Esophagus muscularis mucosa (tissue), 4 donors: ENCODE results near the gene EMP3. TPM values are rescaled to one million over a fixed set of nuclear protein-coding genes. Genes with fewer than 3 reads are reported as not detected.

Experiments used
- DNase-seq: peaks from one replicate; pipeline ENCODE4 v3.0.0-alpha.2; 2017; ENCODE audit errors: extremely low spot score
- H3K27ac ChIP-seq, 4 donors: fragments of 200-600 bp; sonication (generic); replicated peaks in 1 of 4; 1 replicate in 3 of 4; 2 replicates in 1 of 4; pipeline ENCODE4 v1.5.1; 2016 to 2019; ENCODE audit warnings: mild to moderate bottlenecking in 1 of 4
- H3K27me3 ChIP-seq, 4 donors: fragments of 200-600 bp; sonication (generic); one replicate each; pipeline versions ENCODE4 v1.5.1 to v1.6.0; 2016 to 2019
- H3K36me3 ChIP-seq, 4 donors: fragments of 200-600 bp; sonication (generic); one replicate each; pipeline ENCODE4 v1.5.1; 2016 to 2019
- H3K4me1 ChIP-seq, 4 donors: fragments of 200-600 bp; sonication (generic); one replicate each; pipeline ENCODE4 v1.5.1; 2016 to 2019
- H3K4me3 ChIP-seq, 4 donors: fragments of 200-600 bp; sonication (generic); 1 replicate in 2 of 4; 2 replicates in 2 of 4; pipeline ENCODE4 v1.5.1; 2016 to 2019; ENCODE audit warnings: mild to moderate bottlenecking in 4 of 4, moderate library complexity in 1 of 4
- H3K9me3 ChIP-seq, 4 donors: fragments of 200-600 bp; sonication (generic); 1 replicate in 3 of 4; 2 replicates in 1 of 4; pipeline ENCODE4 v1.5.1; 2016 to 2019
- CTCF ChIP-seq, 3 experiments: fragments of 200-600 bp in 2 of 3; fragments of 450-650 bp in 1 of 3; sonication (generic) in 2 of 3; IDR thresholded peaks; one replicate each; pipeline ENCODE4 v1.5.1; 2017 to 2019; ENCODE audit warnings: antibody characterized with exemption in 3 of 3, mild to moderate bottlenecking in 2 of 3, moderate library complexity in 1 of 3
- EP300 ChIP-seq: sonication (generic); formaldehyde crosslinking; IDR thresholded peaks from one replicate; pipeline ENCODE4 v1.6.1; 2017; ENCODE audit warnings: antibody characterized with exemption
- POLR2A ChIP-seq: fragments of 450-650 bp; IDR thresholded peaks from one replicate; pipeline ENCODE4 v1.6.1; 2017; ENCODE audit warnings: antibody characterized with exemption, moderate library complexity, mild to moderate bottlenecking, low read depth
- POLR2AphosphoS5 ChIP-seq, 2 donors: sonication (generic); formaldehyde crosslinking; IDR thresholded peaks; one replicate each; pipeline ENCODE4 v1.6.1; 2017; ENCODE audit warnings: antibody characterized with exemption in 2 of 2
- WGBS: methylation state at CpG from one replicate; pipeline ENCODE4 v1.1.5; 2018; 5-methylcytosine and 5-hydroxymethylcytosine counted together
- intact Hi-C: fragments of 100-400 bp; cut with DNase I; formaldehyde crosslinking; loops from one replicate; pipeline ENCODE4 v1.15.1; 2023
- total RNA-seq, 4 donors: library from RNA; depleted of rRNA; stranded (reverse); fragments of >200 nt; gene quantifications; one replicate each; pipeline versions ENCODE4 v1.1.0 to v1.2.1, GENCODE V29; 2016

The EMP3 gene
- 100 to 1,000 TPM in 1 of 4 donors, 10 to 100 TPM in 3; 54.8 to 115 (median 59.6) TPM for total RNA-seq

GRCh38 chr19:48325265-48325910 is at the start of gene EMP3:
EMP3 (plus strand) TSS chr19:48325552; CDS start chr19:48326845, 1,293 bp downstream.
- Histone ChIP-seq H3K27me3 (no peaks in the 10 kb centered on the region), H3K9me3 (no peaks in the 10 kb centered on the region), H3K27ac (peak within 1 kb of the TSS; percentile 90 to 92 (median 91)), H3K36me3 (peaks cover 3 to 22% (median 14%) of the 10 kb centered on the region in 4 donors), H3K4me1 (peaks cover 55 to 87% (median 82%) of the 10 kb centered on the region in 4 donors), H3K4me3 (peak within 1 kb of the TSS; percentile 58 to 67 (median 61))
- intact Hi-C loops, result no loop called here
- TF ChIP-seq POLR2A (peak; percentile 37), EP300 (no peak), CTCF (IDR thresholded peaks at IDR 0.05) (no peak), POLR2AphosphoS5 (IDR thresholded peaks at IDR 0.05) (peak; percentile 80 to 92)
- no peak for DNase-seq
- 8% methylated on average over 21 of the region's 22 CpGs for WGBS

GRCh38 chr19:48279747-48280146 is 45.6 kb upstream of the EMP3 start:
- intact Hi-C loops, result no loop called here
- DNase-seq, result no peak
- 87% methylated on average over 8 of the region's 9 CpGs for WGBS
- Histone ChIP-seq H3K27me3 (peaks cover 0 to 22% (median 0%) of the 10 kb centered on the region in 4 donors), H3K27ac (no peak overlapping the region), H3K36me3 (peaks cover 0 to 22% (median 0%) of the 10 kb centered on the region in 4 donors), H3K4me3 (no peak overlapping the region), H3K9me3 (peaks cover 0 to 12% (median 8%) of the 10 kb centered on the region in 4 donors), H3K4me1 (no peaks in the 10 kb centered on the region)
- TF ChIP-seq POLR2AphosphoS5 (IDR thresholded peaks at IDR 0.05) (no peak), CTCF (IDR thresholded peaks at IDR 0.05) (no peak), EP300 (no peak), POLR2A (no peak)

- WGBS, result 89% methylated on average over 7 of the region's 7 CpGs
- intact Hi-C loops, result no loop called here
- no peak overlapping the region for H3K4me3 ChIP-seq
- no peak for DNase-seq
- peaks cover 0 to 17% (median 0%) of the 10 kb centered on the region in 4 donors for H3K27me3 ChIP-seq
- peaks cover 0 to 22% (median 12%) of the 10 kb centered on the region in 4 donors for H3K9me3 ChIP-seq
- H3K4me1 ChIP-seq, result no peaks in the 10 kb centered on the region
- no peak for TF ChIP-seq EP300
- TF ChIP-seq POLR2AphosphoS5 (IDR thresholded peaks at IDR 0.05), result no peak
- no peak for TF ChIP-seq POLR2A
- TF ChIP-seq CTCF (IDR thresholded peaks at IDR 0.05), result no peak
- H3K36me3 ChIP-seq, result peaks cover 0 to 32% (median 0%) of the 10 kb centered on the region in 4 donors
- H3K27ac ChIP-seq, result no peak overlapping the region
Measured at GRCh38 chr19:48283908-48284307, 41.4 kb upstream of the EMP3 start.

DNA sequence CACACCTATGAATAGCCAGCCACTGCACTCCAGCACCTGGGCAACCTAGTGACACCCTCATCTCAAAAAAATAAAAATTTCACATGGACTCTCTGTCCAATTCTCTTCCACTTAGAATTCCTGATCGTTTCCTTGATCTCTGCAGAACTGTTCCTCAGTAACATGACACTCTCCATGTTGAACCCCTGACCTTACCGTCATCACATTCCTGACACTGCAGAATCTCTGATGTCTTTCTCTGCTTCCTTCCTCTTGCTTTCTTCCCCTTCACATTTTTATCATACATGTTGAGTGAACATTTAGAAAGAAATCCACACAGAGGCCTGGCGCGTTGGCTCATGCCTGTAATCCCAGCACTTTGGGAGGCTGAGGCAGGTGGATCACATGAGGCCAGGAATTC is 40.5 kb upstream of the EMP3 start:
- H3K4me1 ChIP-seq, result no peaks in the 10 kb centered on the region
- 70% methylated on average over 4 of the region's 4 CpGs for WGBS
- TF ChIP-seq CTCF (IDR thresholded peaks at IDR 0.05) (no peak), POLR2AphosphoS5 (IDR thresholded peaks at IDR 0.05) (no peak), EP300 (no peak), POLR2A (no peak)
- no peak for DNase-seq
- peaks cover 0 to 17% (median 0%) of the 10 kb centered on the region in 4 donors for H3K27me3 ChIP-seq
- intact Hi-C loops, result no loop called here
- no peak overlapping the region for H3K27ac ChIP-seq
- peaks cover 0 to 32% (median 0%) of the 10 kb centered on the region in 4 donors for H3K36me3 ChIP-seq
- no peak overlapping the region for H3K4me3 ChIP-seq
- peaks cover 0 to 22% (median 12%) of the 10 kb centered on the region in 4 donors for H3K9me3 ChIP-seq
